Measurements from ENCODE around the gene CFH.

The CFH gene

DNA sequence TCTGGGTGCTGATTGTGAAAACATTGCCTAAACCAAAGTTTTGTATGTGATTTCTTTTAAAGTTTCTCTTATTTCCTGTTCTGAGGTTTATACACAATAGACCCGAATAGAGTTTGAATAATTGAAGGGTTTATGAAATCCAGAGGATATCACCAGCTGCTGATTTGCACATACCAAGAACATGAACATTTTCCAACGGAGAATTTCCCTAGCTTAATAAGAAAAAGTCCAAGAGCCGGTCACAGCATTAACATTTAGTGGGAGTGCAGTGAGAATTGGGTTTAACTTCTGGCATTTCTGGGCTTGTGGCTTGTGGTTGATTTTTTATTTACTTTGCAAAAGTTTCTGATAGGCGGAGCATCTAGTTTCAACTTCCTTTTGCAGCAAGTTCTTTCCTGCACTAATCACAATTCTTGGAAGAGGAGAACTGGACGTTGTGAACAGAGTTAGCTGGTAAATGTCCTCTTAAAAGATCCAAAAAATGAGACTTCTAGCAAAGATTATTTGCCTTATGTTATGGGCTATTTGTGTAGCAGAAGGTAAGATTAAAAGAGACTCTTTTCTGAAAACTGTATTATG lies at the start of gene CFH:
Gene CFH (plus strand): TSS at position 407 of the 579 bp plus-strand sequence. CDS start 75 bp downstream, at position 482.
- DNase-seq (ENCODE audit: low read depth): peak; percentile 97
- TF ChIP-seq, protein P1, sequence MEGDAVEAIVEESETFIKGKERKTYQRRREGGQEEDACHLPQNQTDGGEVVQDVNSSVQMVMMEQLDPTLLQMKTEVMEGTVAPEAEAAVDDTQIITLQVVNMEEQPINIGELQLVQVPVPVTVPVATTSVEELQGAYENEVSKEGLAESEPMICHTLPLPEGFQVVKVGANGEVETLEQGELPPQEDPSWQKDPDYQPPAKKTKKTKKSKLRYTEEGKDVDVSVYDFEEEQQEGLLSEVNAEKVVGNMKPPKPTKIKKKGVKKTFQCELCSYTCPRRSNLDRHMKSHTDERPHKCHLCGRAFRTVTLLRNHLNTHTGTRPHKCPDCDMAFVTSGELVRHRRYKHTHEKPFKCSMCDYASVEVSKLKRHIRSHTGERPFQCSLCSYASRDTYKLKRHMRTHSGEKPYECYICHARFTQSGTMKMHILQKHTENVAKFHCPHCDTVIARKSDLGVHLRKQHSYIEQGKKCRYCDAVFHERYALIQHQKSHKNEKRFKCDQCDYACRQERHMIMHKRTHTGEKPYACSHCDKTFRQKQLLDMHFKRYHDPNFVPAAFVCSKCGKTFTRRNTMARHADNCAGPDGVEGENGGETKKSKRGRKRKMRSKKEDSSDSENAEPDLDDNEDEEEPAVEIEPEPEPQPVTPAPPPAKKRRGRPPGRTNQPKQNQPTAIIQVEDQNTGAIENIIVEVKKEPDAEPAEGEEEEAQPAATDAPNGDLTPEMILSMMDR (IDR thresholded peaks at IDR 0.05; ENCODE audit: low read depth, low read length, missing control alignments): no peak
- in situ Hi-C loops (cut with HindIII; ENCODE audit: low sequenced_read_pairs): no loop called here
- peak within 1 kb of the TSS; percentile 37 for H3K4me3 ChIP-seq (ENCODE audit: low read depth, low read length)

DNA sequence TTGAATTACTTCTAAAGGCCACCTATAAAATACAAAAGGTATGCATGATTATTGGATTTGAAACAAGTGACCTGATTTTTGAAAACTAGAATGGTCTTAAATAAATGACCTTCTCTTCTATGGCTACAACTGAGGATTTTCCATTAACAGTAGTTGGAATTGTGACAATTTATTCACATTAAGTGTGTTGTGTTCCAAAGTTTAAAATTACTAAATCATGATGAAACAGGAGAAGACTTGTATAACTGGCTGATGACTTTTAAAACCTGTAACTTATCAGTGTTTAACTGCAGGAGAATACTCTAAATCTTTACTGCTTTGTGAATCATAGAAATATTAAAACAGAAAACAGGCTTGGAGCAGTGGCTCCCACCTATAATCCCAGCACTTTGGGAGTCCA lies 48.2 kb upstream of the CFH start:
- no peak overlapping the region for H3K4me3 ChIP-seq (ENCODE audit: low read depth, low read length)
- in situ Hi-C loops (cut with HindIII; ENCODE audit: low sequenced_read_pairs): no loop called here
- DNase-seq (ENCODE audit: low read depth): no peak
- TF ChIP-seq, protein P1 (IDR thresholded peaks at IDR 0.05; ENCODE audit: low read depth, low read length, missing control alignments): no peak

DNA sequence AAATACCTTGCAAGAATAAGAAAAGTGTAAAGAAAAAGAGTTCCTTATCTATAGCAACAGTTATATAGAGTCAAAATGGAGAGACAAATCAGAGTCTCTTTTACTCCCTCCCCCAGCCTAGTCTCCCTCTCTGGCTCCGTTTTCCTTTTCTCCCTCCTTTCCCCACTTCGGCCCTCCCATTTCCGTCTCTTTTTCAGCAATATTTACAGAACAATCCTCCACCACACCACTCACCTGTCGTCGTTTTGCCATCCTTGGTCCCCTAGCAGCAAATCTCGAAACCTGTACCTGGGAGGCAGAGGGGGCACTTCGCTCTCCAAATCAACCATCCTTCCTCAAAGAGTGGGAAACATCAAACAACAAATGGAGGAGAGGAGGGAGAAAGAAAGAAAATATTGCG lies 43.9 kb upstream of the CFH start:
- TF ChIP-seq, protein P1 (IDR thresholded peaks at IDR 0.05; ENCODE audit: low read depth, low read length, missing control alignments): no peak
- DNase-seq (ENCODE audit: low read depth): no peak
- in situ Hi-C loops (cut with HindIII; ENCODE audit: low sequenced_read_pairs): no loop called here
- peak overlapping the region; percentile 88 for H3K4me3 ChIP-seq (ENCODE audit: low read depth, low read length)

DNA sequence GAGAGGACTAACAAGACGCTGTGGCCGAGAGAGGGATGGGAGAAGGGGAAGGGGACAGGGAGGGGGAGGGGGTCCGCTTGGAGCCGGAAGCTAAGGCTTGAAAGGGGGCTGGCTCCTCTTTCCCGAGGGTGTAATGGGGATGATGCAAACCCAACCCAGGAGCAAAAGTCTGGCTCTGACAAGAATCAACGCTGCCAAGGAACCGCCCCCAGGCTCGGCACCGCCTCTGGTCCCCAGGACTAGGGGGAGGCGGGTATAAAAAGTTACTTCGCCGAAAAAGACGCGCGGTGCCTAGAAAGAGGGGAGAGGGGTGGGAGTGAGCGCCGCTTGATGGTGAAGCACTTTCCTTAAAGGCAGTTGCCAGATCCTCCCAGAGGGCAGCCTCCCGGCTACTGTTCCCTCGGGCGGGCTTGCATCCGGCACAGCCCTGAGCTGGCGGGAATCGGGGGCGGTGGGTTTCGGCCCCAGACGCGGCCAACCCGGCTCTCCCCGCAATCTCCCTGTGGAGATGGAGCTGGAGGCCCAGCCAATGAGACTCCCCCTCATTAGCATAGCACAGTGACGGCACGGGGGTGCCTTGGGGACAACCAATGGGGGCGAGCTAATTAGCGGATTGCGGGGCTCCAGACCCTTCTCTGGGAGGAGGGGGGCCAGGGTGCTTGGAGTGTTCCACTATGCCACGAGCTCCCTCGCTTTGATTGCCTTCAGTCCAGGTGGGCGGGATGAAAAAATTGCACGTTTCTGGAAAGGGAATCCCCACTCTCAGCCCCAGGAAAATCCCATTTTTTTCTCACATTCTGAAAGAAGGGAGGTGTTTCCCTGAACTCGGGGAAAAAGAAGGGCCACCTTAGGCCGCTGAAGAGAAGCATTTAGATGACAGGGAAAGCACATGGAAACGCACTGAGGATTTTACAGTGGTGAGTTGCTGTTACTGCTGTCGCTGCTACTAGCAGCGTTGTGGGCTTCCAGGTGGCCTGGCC lies 43.2 kb upstream of the CFH start, which contains the start of gene KCNT2:
Gene KCNT2 (minus strand): TSS at position 51 of the 980 bp plus-strand sequence. CDS start 131 bp downstream, outside the sequence.
- TF ChIP-seq, protein P1 (IDR thresholded peaks at IDR 0.05; ENCODE audit: low read depth, low read length, missing control alignments): peak; percentile 7
- peak; percentile 36 for DNase-seq (ENCODE audit: low read depth)
- peak within 1 kb of the TSS; percentile 88 for H3K4me3 ChIP-seq (ENCODE audit: low read depth, low read length)
- in situ Hi-C loops (cut with HindIII; ENCODE audit: low sequenced_read_pairs): no loop called here

DNA sequence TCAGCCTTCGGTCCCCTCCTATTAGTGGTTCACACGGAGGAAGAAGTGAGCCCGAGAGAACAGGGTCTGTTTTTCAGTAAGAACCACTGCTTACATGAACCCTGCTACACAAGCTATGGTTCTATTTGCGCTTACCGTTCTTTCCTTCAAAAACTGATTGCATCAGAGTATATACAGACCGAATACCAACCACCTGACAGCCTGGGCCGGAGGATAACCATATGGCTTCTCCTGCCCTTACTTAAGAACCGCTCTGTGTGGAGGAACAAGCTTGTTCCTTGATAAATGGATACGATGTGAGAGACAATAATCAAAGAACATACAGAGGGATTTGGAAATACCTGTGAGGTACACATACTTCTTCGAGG lies 42.5 kb upstream of the CFH start:
- TF ChIP-seq, protein P1 (IDR thresholded peaks at IDR 0.05; ENCODE audit: low read depth, low read length, missing control alignments): no peak
- DNase-seq (ENCODE audit: low read depth): no peak
- H3K4me3 ChIP-seq (ENCODE audit: low read depth, low read length): peak overlapping the region; percentile 88
- in situ Hi-C loops (cut with HindIII; ENCODE audit: low sequenced_read_pairs): no loop called here

DNA sequence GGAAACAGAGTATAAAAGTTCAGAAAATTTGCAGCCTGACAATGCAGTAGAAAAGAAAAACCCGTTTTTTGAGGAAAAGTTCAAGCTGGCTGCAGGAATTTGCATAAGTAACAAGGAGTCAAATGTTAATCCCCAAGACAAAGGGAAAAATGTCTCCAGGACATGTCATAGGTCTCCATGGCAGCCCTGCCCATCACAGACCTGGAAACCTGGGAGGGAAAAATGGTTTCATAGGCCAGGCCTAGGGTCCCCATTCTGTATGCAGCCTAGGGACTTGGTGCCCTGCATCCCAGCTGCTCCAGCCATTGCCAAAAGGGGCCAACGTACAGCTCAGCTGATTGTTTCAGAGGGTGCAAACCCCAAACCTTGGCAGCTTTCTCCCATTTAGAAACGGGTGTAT lies 40.0 kb upstream of the CFH start:
- H3K4me3 ChIP-seq (ENCODE audit: low read depth, low read length): no peak overlapping the region
- no peak for DNase-seq (ENCODE audit: low read depth)
- TF ChIP-seq, protein P1 (IDR thresholded peaks at IDR 0.05; ENCODE audit: low read depth, low read length, missing control alignments): no peak
- in situ Hi-C loops (cut with HindIII; ENCODE audit: low sequenced_read_pairs): no loop called here

Data from astrocyte of the cerebellum (primary cell).